Measurements from ENCODE around the gene MINK1. TPM values are rescaled to one million over a fixed set of nuclear protein-coding genes. Genes with fewer than 3 reads are reported as not detected.

Gene MINK1
- total RNA-seq, 1 donor from 2014 or later = 139 TPM

DNA sequence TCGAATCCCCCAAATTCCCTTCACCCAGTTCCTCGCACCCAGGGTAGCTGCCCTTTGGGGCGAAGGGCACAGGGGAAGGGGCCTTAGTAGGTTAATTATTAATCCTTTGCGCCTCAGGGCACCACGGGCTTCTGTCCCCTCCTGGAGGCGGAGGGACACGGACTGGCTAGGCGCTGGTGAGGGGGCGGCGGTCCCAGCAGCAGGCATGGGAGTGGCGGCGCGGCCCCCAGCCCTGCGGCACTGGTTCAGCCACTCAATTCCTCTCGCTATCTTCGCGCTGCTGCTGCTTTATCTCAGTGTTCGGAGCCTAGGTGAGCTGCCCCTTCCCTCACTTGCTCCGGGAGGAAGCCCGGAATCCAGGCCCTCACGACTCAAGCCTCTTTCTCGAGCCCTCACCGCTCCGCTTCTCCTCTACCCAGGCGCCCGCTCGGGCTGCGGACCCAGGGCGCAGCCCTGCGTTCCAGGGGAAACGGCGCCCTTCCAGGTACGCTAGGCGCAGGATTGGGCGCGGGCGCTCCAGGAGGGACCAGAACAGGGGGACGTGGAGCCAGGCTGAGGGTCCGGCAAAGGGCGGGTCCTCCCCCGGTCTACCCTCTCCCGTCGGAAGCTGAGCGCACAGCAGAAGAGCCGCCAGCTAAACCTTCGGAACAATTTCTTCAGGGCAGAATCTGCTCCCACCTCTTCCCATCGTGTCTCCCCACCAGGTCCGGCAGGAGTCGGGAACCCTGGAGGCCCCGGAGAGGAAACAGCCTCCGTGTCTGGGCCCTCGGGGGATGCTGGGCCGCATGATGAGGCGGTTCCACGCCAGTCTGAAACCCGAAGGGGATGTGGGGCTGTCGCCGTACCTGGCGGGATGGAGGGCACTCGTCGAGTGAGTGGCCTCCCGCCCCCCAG lies 44.1 kb upstream of the MINK1 start, which contains the start of gene GLTPD2:
Gene GLTPD2 (plus strand): TSS at position 158 of the 894 bp plus-strand sequence. CDS start 48 bp downstream, at position 206.
- peak; percentile 15 for DNase-seq (ENCODE audit: low spot score, unreplicated experiment)
- no peaks in the 10 kb centered on the region for H3K36me3 Mint-ChIP-seq (ENCODE audit: insufficient read depth)
- H3K4me3 Mint-ChIP-seq (ENCODE audit: low read depth) = peak within 1 kb of the TSS; percentile 81
- H3K9me3 Mint-ChIP-seq (ENCODE audit: low read depth) = no peaks in the 10 kb centered on the region
- peaks cover 5% of the 10 kb centered on the region for H3K27me3 Mint-ChIP-seq
- H3K4me1 Mint-ChIP-seq (ENCODE audit: low read depth) = peaks cover 13% of the 10 kb centered on the region
- no peak for TF ChIP-seq CTCF (IDR thresholded peaks at IDR 0.05; ENCODE audit: unreplicated experiment)
- H3K27ac Mint-ChIP-seq = peak within 1 kb of the TSS; percentile 94

- Mint-ChIP-seq H3K36me3 (ENCODE audit: insufficient read depth) (no peaks in the 10 kb centered on the region), H3K4me1 (ENCODE audit: low read depth) (peaks cover 13% of the 10 kb centered on the region), H3K27ac (peak overlapping the region; percentile 94), H3K9me3 (ENCODE audit: low read depth) (no peaks in the 10 kb centered on the region), H3K27me3 (peaks cover 5% of the 10 kb centered on the region), H3K4me3 (ENCODE audit: low read depth) (peak overlapping the region; percentile 81)
- no peak for TF ChIP-seq CTCF (IDR thresholded peaks at IDR 0.05; ENCODE audit: unreplicated experiment)
- DNase-seq (ENCODE audit: low spot score, unreplicated experiment) = no peak
These were observed 43.5 kb upstream of the MINK1 start for GRCh38 chr17:4789701-4789950.

GRCh38 chr17:4789951-4790704 lies 43.0 kb upstream of the MINK1 start:
- H3K4me1 Mint-ChIP-seq (ENCODE audit: low read depth) = peaks cover 13% of the 10 kb centered on the region
- peak overlapping the region; percentile 84 for H3K4me3 Mint-ChIP-seq (ENCODE audit: low read depth)
- H3K36me3 Mint-ChIP-seq (ENCODE audit: insufficient read depth) = no peaks in the 10 kb centered on the region
- H3K9me3 Mint-ChIP-seq (ENCODE audit: low read depth) = no peaks in the 10 kb centered on the region
- peak; percentile 85 for DNase-seq (ENCODE audit: low spot score, unreplicated experiment)
- H3K27ac Mint-ChIP-seq = peak overlapping the region; percentile 96
- TF ChIP-seq CTCF (IDR thresholded peaks at IDR 0.05; ENCODE audit: unreplicated experiment) = peak; percentile 88
- H3K27me3 Mint-ChIP-seq = peaks cover 5% of the 10 kb centered on the region

DNA sequence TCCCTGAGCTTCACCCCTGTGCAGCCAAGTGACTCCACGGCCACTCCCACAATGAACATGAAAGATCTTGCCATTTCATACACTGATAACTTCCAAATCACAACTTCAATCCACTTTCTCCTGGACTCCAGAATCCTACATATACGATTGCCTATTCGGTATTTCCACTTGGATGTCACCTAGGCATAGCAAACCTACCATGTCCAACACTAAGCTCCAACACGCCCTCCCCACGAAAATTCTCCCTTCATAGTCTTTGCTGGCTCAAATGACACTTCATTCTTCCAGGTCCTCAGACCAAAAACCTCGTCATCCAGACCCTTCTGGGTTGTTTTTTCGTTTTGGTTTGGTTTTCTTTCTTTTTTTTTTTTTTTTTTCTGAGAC lies 42.4 kb upstream of the MINK1 start:
- no peak for DNase-seq (ENCODE audit: low spot score, unreplicated experiment)
- Mint-ChIP-seq H3K27ac (peak overlapping the region; percentile 96), H3K9me3 (ENCODE audit: low read depth) (no peaks in the 10 kb centered on the region), H3K36me3 (ENCODE audit: insufficient read depth) (no peaks in the 10 kb centered on the region), H3K4me3 (ENCODE audit: low read depth) (peak overlapping the region; percentile 84), H3K4me1 (ENCODE audit: low read depth) (peaks cover 13% of the 10 kb centered on the region), H3K27me3 (peaks cover 5% of the 10 kb centered on the region)
- TF ChIP-seq CTCF (IDR thresholded peaks at IDR 0.05; ENCODE audit: unreplicated experiment) = no peak

- peaks cover 3% of the 10 kb centered on the region for H3K27me3 Mint-ChIP-seq
- H3K4me3 Mint-ChIP-seq (ENCODE audit: low read depth) = peak overlapping the region; percentile 100
- TF ChIP-seq CTCF (IDR thresholded peaks at IDR 0.05; ENCODE audit: unreplicated experiment) = no peak
- peaks cover 10% of the 10 kb centered on the region for H3K4me1 Mint-ChIP-seq (ENCODE audit: low read depth)
- no peaks in the 10 kb centered on the region for H3K9me3 Mint-ChIP-seq (ENCODE audit: low read depth)
- no peak overlapping the region for H3K27ac Mint-ChIP-seq
- peaks cover 4% of the 10 kb centered on the region for H3K36me3 Mint-ChIP-seq (ENCODE audit: insufficient read depth)
- DNase-seq (ENCODE audit: low spot score, unreplicated experiment) = no peak
These were observed 38.0 kb upstream of the MINK1 start for GRCh38 chr17:4795168-4795567.
